Eye (tissue), 1 donor: ENCODE measurements around the gene LSP1.
"Not testable (repeated sequence)": the region's sequence is repeated elsewhere in the genome, so short reads cannot be mapped to it uniquely, and the experiment has no call there.

Experiments used
- DNase-seq: peaks from one replicate; pipeline ENCODE4 v3.0.0-alpha.2; 2015

LSP1 gene

GRCh38 chr11:1864831-1865665, 12.2 kb downstream of the LSP1 start:
- peak; percentile 38 for DNase-seq

- DNase-seq, result no peak
These were observed 13.3 kb downstream of the LSP1 start for GRCh38 chr11:1866226-1866625.

- no peak for DNase-seq
These were observed 13.9 kb downstream of the LSP1 start for GRCh38 chr11:1866776-1867175.

- no peak for DNase-seq
These were observed 14.5 kb downstream of the LSP1 start for GRCh38 chr11:1867381-1867780.

GRCh38 chr11:1868056-1868635, 15.3 kb downstream of the LSP1 start:
- no peak for DNase-seq

- no peak for DNase-seq
These were observed 15.9 kb downstream of the LSP1 start for GRCh38 chr11:1868636-1869291.

- DNase-seq, result no peak
These were observed 16.8 kb downstream of the LSP1 start for GRCh38 chr11:1869427-1870325.

- no peak for DNase-seq
These were observed 17.4 kb downstream of the LSP1 start for GRCh38 chr11:1870326-1870696.

GRCh38 chr11:1870721-1871466, 18.0 kb downstream of the LSP1 start:
- peak; percentile 31 for DNase-seq

- DNase-seq, result no peak
These were observed 18.6 kb downstream of the LSP1 start for GRCh38 chr11:1871531-1871930.

GRCh38 chr11:1872267-1872985, 19.5 kb downstream of the LSP1 start:
- DNase-seq, result no peak

GRCh38 chr11:1873048-1873812, 20.3 kb downstream of the LSP1 start:
- peak; percentile 73 for DNase-seq

- DNase-seq, result not testable (repeated sequence)
These were observed 20.9 kb downstream of the LSP1 start for GRCh38 chr11:1873813-1874150.

- not testable (repeated sequence) for DNase-seq
These were observed 21.7 kb downstream of the LSP1 start for GRCh38 chr11:1874441-1875092.

GRCh38 chr11:1875093-1875850, 22.4 kb downstream of the LSP1 start:
- DNase-seq, result no peak

GRCh38 chr11:1875851-1876301, 23.0 kb downstream of the LSP1 start:
- not testable (repeated sequence) for DNase-seq

- DNase-seq, result peak; percentile 76
These were observed 23.6 kb downstream of the LSP1 start for GRCh38 chr11:1876361-1877063.
